ENCODE data around the gene SHC2.

Gene SHC2

GRCh38 chr19:461721-462551 lies 1.1 kb upstream of the SHC2 start (continued):
- TF ChIP-seq ZBTB6 (tag by site-specific recombination; IDR thresholded peaks at IDR 0.05) (no peak), ZNF837 (tag by site-specific recombination; IDR thresholded peaks at IDR 0.05) (0 out of 2 replicates have a peak, but pooled peaks have one; percentile 46), IKZF3 (tag by site-specific recombination; IDR thresholded peaks at IDR 0.05) (peak; percentile 84), KLF9 (tag by site-specific recombination; IDR thresholded peaks at IDR 0.05; ENCODE audit: low read depth) (peak; percentile 80), ZSCAN30 (tag by site-specific recombination; IDR thresholded peaks at IDR 0.05) (0 out of 2 replicates have a peak, but pooled peaks have one; percentile 31), ZNF843 (tag by site-specific recombination; IDR thresholded peaks at IDR 0.05) (no peak), ZNF776 (tag by site-specific recombination; IDR thresholded peaks at IDR 0.05; ENCODE audit: borderline replicate concordance) (no peak), ZSCAN16 (tag by site-specific recombination; IDR thresholded peaks at IDR 0.05) (no peak), ZNF423 (tag by site-specific recombination; IDR thresholded peaks at IDR 0.05) (no peak), ZFHX2 (tag by site-specific recombination; conservative IDR thresholded peaks at IDR 0.05) (peak; percentile 69), ZNF146 (tag by site-specific recombination; IDR thresholded peaks at IDR 0.05) (no peak), ZNF302 (tag by site-specific recombination; IDR thresholded peaks at IDR 0.05; ENCODE audit: low read depth) (no peak), ZBTB17 (tag by site-specific recombination; IDR thresholded peaks at IDR 0.05) (peak; percentile 72), SETDB1 (IDR thresholded peaks at IDR 0.05; ENCODE audit: insufficient read length, low read length) (no peak), ZNF221 (tag by site-specific recombination; IDR thresholded peaks at IDR 0.05; ENCODE audit: borderline replicate concordance) (no peak), ZFP37 (tag by site-specific recombination; IDR thresholded peaks at IDR 0.05) (no peak), GLIS1 (tag by site-specific recombination; IDR thresholded peaks at IDR 0.05) (peak; percentile 62), ZNF214 (tag by site-specific recombination; IDR thresholded peaks at IDR 0.05; ENCODE audit: borderline replicate concordance) (no peak), ZNF175 (tag by site-specific recombination; IDR thresholded peaks at IDR 0.05) (no peak), ZNF626 (tag by site-specific recombination; IDR thresholded peaks at IDR 0.05) (no peak), ZNF514 (tag by site-specific recombination; IDR thresholded peaks at IDR 0.05) (no peak), ZBTB20 (tag by site-specific recombination; IDR thresholded peaks at IDR 0.05) (peak; percentile 71), SALL2 (tag by site-specific recombination; IDR thresholded peaks at IDR 0.05; ENCODE audit: borderline replicate concordance) (no peak), SCRT1 (tag by site-specific recombination; IDR thresholded peaks at IDR 0.05; ENCODE audit: borderline replicate concordance) (no peak), MYNN (tag by site-specific recombination; IDR thresholded peaks at IDR 0.05; ENCODE audit: borderline replicate concordance) (no peak), ZNF133 (tag by site-specific recombination; IDR thresholded peaks at IDR 0.05) (no peak), ZNF112 (tag by site-specific recombination; IDR thresholded peaks at IDR 0.05) (no peak), ZNF704 (tag by site-specific recombination; IDR thresholded peaks at IDR 0.05) (no peak), SP2 (tag by site-specific recombination; IDR thresholded peaks at IDR 0.05) (peak; percentile 60), ZNF391 (tag by site-specific recombination; IDR thresholded peaks at IDR 0.05; ENCODE audit: borderline replicate concordance, low read depth) (no peak), TCF7L2 (IDR thresholded peaks at IDR 0.05; ENCODE audit: borderline replicate concordance, low read depth, low read length) (peak; percentile 67; the same call in 1 of the 2 replicates)
- TF ChIP-seq, protein P1, sequence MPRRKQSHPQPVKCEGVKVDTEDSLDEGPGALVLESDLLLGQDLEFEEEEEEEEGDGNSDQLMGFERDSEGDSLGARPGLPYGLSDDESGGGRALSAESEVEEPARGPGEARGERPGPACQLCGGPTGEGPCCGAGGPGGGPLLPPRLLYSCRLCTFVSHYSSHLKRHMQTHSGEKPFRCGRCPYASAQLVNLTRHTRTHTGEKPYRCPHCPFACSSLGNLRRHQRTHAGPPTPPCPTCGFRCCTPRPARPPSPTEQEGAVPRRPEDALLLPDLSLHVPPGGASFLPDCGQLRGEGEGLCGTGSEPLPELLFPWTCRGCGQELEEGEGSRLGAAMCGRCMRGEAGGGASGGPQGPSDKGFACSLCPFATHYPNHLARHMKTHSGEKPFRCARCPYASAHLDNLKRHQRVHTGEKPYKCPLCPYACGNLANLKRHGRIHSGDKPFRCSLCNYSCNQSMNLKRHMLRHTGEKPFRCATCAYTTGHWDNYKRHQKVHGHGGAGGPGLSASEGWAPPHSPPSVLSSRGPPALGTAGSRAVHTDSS (tag by site-specific recombination; IDR thresholded peaks at IDR 0.05), result no peak
- TF ChIP-seq, protein P2, sequence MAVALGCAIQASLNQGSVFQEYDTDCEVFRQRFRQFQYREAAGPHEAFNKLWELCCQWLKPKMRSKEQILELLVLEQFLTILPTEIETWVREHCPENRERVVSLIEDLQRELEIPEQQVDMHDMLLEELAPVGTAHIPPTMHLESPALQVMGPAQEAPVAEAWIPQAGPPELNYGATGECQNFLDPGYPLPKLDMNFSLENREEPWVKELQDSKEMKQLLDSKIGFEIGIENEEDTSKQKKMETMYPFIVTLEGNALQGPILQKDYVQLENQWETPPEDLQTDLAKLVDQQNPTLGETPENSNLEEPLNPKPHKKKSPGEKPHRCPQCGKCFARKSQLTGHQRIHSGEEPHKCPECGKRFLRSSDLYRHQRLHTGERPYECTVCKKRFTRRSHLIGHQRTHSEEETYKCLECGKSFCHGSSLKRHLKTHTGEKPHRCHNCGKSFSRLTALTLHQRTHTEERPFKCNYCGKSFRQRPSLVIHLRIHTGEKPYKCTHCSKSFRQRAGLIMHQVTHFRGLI (tag by site-specific recombination; IDR thresholded peaks at IDR 0.05), result no peak

Data from HEK293 (cell line).